Measurements from ENCODE around the gene KDM5B.

Gene KDM5B

GRCh38 chr1:202762019-202762418, 46.2 kb downstream of the KDM5B start:
- H3K9me3 ChIP-seq (ENCODE audit: control insufficient read depth, insufficient read depth, low read depth, low read length) = no peaks in the 10 kb centered on the region
- POLR2A ChIA-PET = interaction anchor here (0.8 kb wide), 1 partner anchor 49 kb away, joined by 3 read pairs; the partner anchor contains the start of gene PCAT6
- CTCF ChIA-PET = interaction anchor here (1.2 kb wide), 2 partner anchors 11 to 17 kb away, joined by 3 to 5 read pairs; no protein-coding TSS in a partner anchor
- H3K27ac ChIP-seq (ENCODE audit: extremely low read depth, low read depth, low read length) = no peak overlapping the region
- H3K4me1 ChIP-seq (ENCODE audit: control insufficient read depth, insufficient read depth, low read length) = no peaks in the 10 kb centered on the region
- peaks cover 61 to 90% of the 10 kb centered on the region in 2 experiments for H3K36me3 ChIP-seq (ENCODE audit: control insufficient read depth in 2 of 2, insufficient read depth in 1 of 2, low read length in 2 of 2)
- TF ChIP-seq ZNF366 (tag by site-specific recombination; conservative IDR thresholded peaks at IDR 0.05) = peak; percentile 53; the same call in 1 of the 2 replicates
- no peak for TF ChIP-seq TSHZ1 (tag by site-specific recombination; IDR thresholded peaks at IDR 0.05; ENCODE audit: borderline replicate concordance)
- TF ChIP-seq PRDM1 (tag by site-specific recombination; IDR thresholded peaks at IDR 0.05) = peak; percentile 75
- no peak for TF ChIP-seq ZNF19 (tag by site-specific recombination; IDR thresholded peaks at IDR 0.05; ENCODE audit: low read depth)
- no peak for TF ChIP-seq ZNF394 (tag by site-specific recombination; IDR thresholded peaks at IDR 0.05; ENCODE audit: borderline replicate concordance)
- H3K4me3 ChIP-seq (ENCODE audit: low read depth, low read length) = no peak overlapping the region

GRCh38 chr1:202760589-202760988, 47.6 kb downstream of the KDM5B start:
- ChIA-PET POLR2A (no interaction called here), CTCF (interaction anchor here (0.6 kb wide), 2 partner anchors 89 to 754 kb away, joined by 3 to 4 read pairs; no protein-coding TSS in a partner anchor)
- Histone ChIP-seq H3K4me3 (ENCODE audit: low read depth, low read length) (no peak overlapping the region), H3K9me3 (ENCODE audit: control insufficient read depth, insufficient read depth, low read depth, low read length) (no peaks in the 10 kb centered on the region), H3K4me1 (ENCODE audit: control insufficient read depth, insufficient read depth, low read length) (no peaks in the 10 kb centered on the region), H3K36me3 (ENCODE audit: control insufficient read depth in 2 of 2, insufficient read depth in 1 of 2, low read length in 2 of 2) (peaks cover 64 to 90% of the 10 kb centered on the region in 2 experiments), H3K27ac (ENCODE audit: extremely low read depth, low read depth, low read length) (no peak overlapping the region)
- no peak for TF ChIP-seq ZFP69B (tag by site-specific recombination; IDR thresholded peaks at IDR 0.05)
- TF ChIP-seq ZNF350 (tag by site-specific recombination; IDR thresholded peaks at IDR 0.05) = no peak
- no peak for TF ChIP-seq ZXDB (tag by site-specific recombination; IDR thresholded peaks at IDR 0.05)
- no peak for TF ChIP-seq ZNF76 (tag by site-specific recombination; IDR thresholded peaks at IDR 0.05; ENCODE audit: borderline replicate concordance, low read depth)

- CTCF ChIA-PET = interaction anchor here (0.5 to 0.7 kb wide), 4 partner anchors 37 to 284 kb away, joined by 3 to 4 read pairs (median 3); no protein-coding TSS in a partner anchor
- peaks cover 68 to 95% of the 10 kb centered on the region in 2 experiments for H3K36me3 ChIP-seq (ENCODE audit: control insufficient read depth in 2 of 2, insufficient read depth in 1 of 2, low read length in 2 of 2)
- no peak overlapping the region for H3K4me3 ChIP-seq (ENCODE audit: low read depth, low read length)
- H3K27ac ChIP-seq (ENCODE audit: extremely low read depth, low read depth, low read length) = no peak overlapping the region
- no peaks in the 10 kb centered on the region for H3K9me3 ChIP-seq (ENCODE audit: control insufficient read depth, insufficient read depth, low read depth, low read length)
- no peaks in the 10 kb centered on the region for H3K4me1 ChIP-seq (ENCODE audit: control insufficient read depth, insufficient read depth, low read length)
- POLR2A ChIA-PET = interaction anchor here (0.6 kb wide), 1 partner anchor 25 kb away, joined by 3 read pairs; no protein-coding TSS in a partner anchor
- no peak for TF ChIP-seq INSM2 (tag by site-specific recombination; IDR thresholded peaks at IDR 0.05)
- no peak for TF ChIP-seq ZNF747 (tag by site-specific recombination; IDR thresholded peaks at IDR 0.05)
- no peak for TF ChIP-seq ZNF37A (tag by site-specific recombination; IDR thresholded peaks at IDR 0.05)
- TF ChIP-seq ZNF555 (tag by site-specific recombination; conservative IDR thresholded peaks at IDR 0.05) = no peak
- no peak for TF ChIP-seq ZNF354C (tag by site-specific recombination; IDR thresholded peaks at IDR 0.05; ENCODE audit: borderline replicate concordance, low read depth)
- TF ChIP-seq ZNF768 (tag by site-specific recombination; IDR thresholded peaks at IDR 0.05) = no peak
- TF ChIP-seq ZNF404 (tag by site-specific recombination; IDR thresholded peaks at IDR 0.05) = no peak
- TF ChIP-seq ZBTB1 (tag by site-specific recombination; IDR thresholded peaks at IDR 0.05) = no peak
- TF ChIP-seq ZNF792 (tag by site-specific recombination; IDR thresholded peaks at IDR 0.05) = no peak
- TF ChIP-seq ZNF121 (tag by site-specific recombination; IDR thresholded peaks at IDR 0.05) = no peak
- no peak for TF ChIP-seq ZNF16 (tag by site-specific recombination; IDR thresholded peaks at IDR 0.05; ENCODE audit: low read depth)
- TF ChIP-seq ZBTB20 (tag by site-specific recombination; IDR thresholded peaks at IDR 0.05) = no peak
- no peak for TF ChIP-seq FEZF1 (tag by site-specific recombination; IDR thresholded peaks at IDR 0.05)
- no peak for TF ChIP-seq ZNF791 (tag by site-specific recombination; IDR thresholded peaks at IDR 0.05)
- TF ChIP-seq ZNF621 (tag by site-specific recombination; IDR thresholded peaks at IDR 0.05) = no peak
- TF ChIP-seq ZNF266 (tag by site-specific recombination; IDR thresholded peaks at IDR 0.05; ENCODE audit: low read depth) = no peak
- TF ChIP-seq ZNF48 (tag by site-specific recombination; IDR thresholded peaks at IDR 0.05) = no peak
- no peak for TF ChIP-seq ZNF248 (tag by site-specific recombination; IDR thresholded peaks at IDR 0.05)
- no peak for TF ChIP-seq KLF16 (tag by site-specific recombination; IDR thresholded peaks at IDR 0.05)
Measured at GRCh38 chr1:202756391-202756790, 51.8 kb downstream of the KDM5B start.

All from HEK293 (cell line).